ENCODE data around the gene PPP1R9B. TPM values are rescaled to one million over a fixed set of nuclear protein-coding genes. Genes with fewer than 3 reads are reported as not detected.
A peak's percentile ranks its signal among the peaks of the same experiment; 100 is the strongest.

The PPP1R9B gene
- total RNA-seq, 1 experiment from 2014 or later: 23.0 TPM

- Histone ChIP-seq H3K18ac (ENCODE audit: insufficient read length, low read depth, low read length) (peak overlapping the region; percentile 5), H3K9me3 (ENCODE audit: control insufficient read depth, low read depth, low read length) (no peaks in the 10 kb centered on the region), H2AFZ (ENCODE audit: low read length) (peak overlapping the region; percentile 50), H2AK5ac (ENCODE audit: insufficient read length, low read length) (no peak overlapping the region), H3K79me2 (ENCODE audit: insufficient read depth, low read length) (no peaks in the 10 kb centered on the region), H3K56ac (ENCODE audit: insufficient read length, low read depth, low read length) (no peak overlapping the region), H3K23me2 (ENCODE audit: insufficient read length, low read depth, low read length, poor library complexity, severe bottlenecking) (peaks cover 13% of the 10 kb centered on the region), H2BK12ac (ENCODE audit: insufficient read length, low read depth, low read length) (no peak overlapping the region), H2BK15ac (ENCODE audit: low read depth, low read length) (no peak overlapping the region), H3K23ac (ENCODE audit: insufficient read length, low read depth, low read length) (no peak overlapping the region), H4K8ac (replicated peaks; ENCODE audit: insufficient read length, low read depth, low read length) (no peak overlapping the region), H3K27ac (ENCODE audit: insufficient read length, low read depth, low read length) (no peak overlapping the region), H3K9ac (ENCODE audit: extremely low read depth, insufficient read length, low read length) (no peak overlapping the region), H2BK5ac (ENCODE audit: insufficient read length, low read length) (no peak overlapping the region), H3T11ph (ENCODE audit: low read length) (no peak overlapping the region), H2BK120ac (ENCODE audit: low read depth, low read length, poor library complexity, severe bottlenecking) (no peak overlapping the region), H3K4ac (ENCODE audit: low read depth, low read length) (no peak overlapping the region), H4K20me1 (ENCODE audit: control insufficient read depth, insufficient read depth, insufficient read length) (no peaks in the 10 kb centered on the region), H3K14ac (ENCODE audit: insufficient read depth, low read length) (peak overlapping the region; percentile 21; the same call in 1 of the 2 replicates), H2BK20ac (ENCODE audit: low read depth, low read length, poor library complexity, severe bottlenecking) (no peak overlapping the region), H3K79me1 (ENCODE audit: insufficient read depth, low read depth, low read length, poor library complexity, severe bottlenecking) (no peaks in the 10 kb centered on the region), H3K27me3 (ENCODE audit: insufficient read depth, low read length) (no peaks in the 10 kb centered on the region; the same call in 1 of the 2 replicates), H4K5ac (ENCODE audit: insufficient read length, low read depth, low read length) (no peak overlapping the region), H3K4me1 (ENCODE audit: insufficient read depth, low read length) (no peaks in the 10 kb centered on the region), H4K91ac (ENCODE audit: insufficient read length, low read depth, low read length) (no peak overlapping the region), H3K4me2 (ENCODE audit: insufficient read depth, insufficient read length, low read length) (peak overlapping the region; percentile 53)
- DNase-seq: peak; percentile 98
- H3K27ac Mint-ChIP-seq: peak overlapping the region in 2 of 3 experiments; percentile 70 to 76; a peak in 5 of 7 replicates
- no CpG with 5 or more reads among the region's 53 CpGs for WGBS (ENCODE audit: extremely low coverage, insufficient read length, low lambda C conversion rate)
- no peaks in the 10 kb centered on the region for H3K36me3 Mint-ChIP-seq (ENCODE audit: insufficient read depth in 1 of 3, low read depth in 3 of 3)
- TF ChIP-seq CTCF (conservative IDR thresholded peaks at IDR 0.05): peak; percentile 92
- no peaks in the 10 kb centered on the region for H3K9me3 Mint-ChIP-seq
- peaks cover 32% of the 10 kb centered on the region for H3K27me3 Mint-ChIP-seq (ENCODE audit: low read depth)
- H3K4me3 Mint-ChIP-seq: peak overlapping the region; percentile 66 to 88
- peaks cover 10 to 25% of the 10 kb centered on the region in 2 experiments for H3K4me1 Mint-ChIP-seq
These were observed 10.8 kb upstream of the PPP1R9B start for GRCh38 chr17:50161023-50161910.
